B cell (primary cell): Measurements from ENCODE around the gene RAB6B. TPM values are rescaled to one million over a fixed set of nuclear protein-coding genes. Genes with fewer than 3 reads are reported as not detected.

Experiments
- ATAC-seq: fragments of 200-7000 bp; cut with Tn5 transposase; one replicate; pipeline ENCODE4 v1.10.0; 2021; ENCODE audit warnings: low read depth, mild to moderate bottlenecking, moderate number of reproducible peaks, moderate library complexity
- CTCF ChIA-PET: fragments of 350-600 bp; sonication (Branson Sonifier 250); formaldehyde crosslinking; loops from one replicate; lab custom pipeline; 2021; ENCODE audit warnings: antibody characterized with exemption, inconsistent platforms; lab: Charles Lee
- POLR2A ChIA-PET: fragments of 350-600 bp; sonication (Branson Sonifier 250); formaldehyde crosslinking; loops from one replicate; lab custom pipeline; 2021; ENCODE audit warnings: antibody characterized with exemption; lab: Charles Lee
- DNase-seq: peaks from one replicate; pipeline ENCODE4 v3.0.0; 2013
- H2AFZ ChIP-seq: 2 replicates; pipeline ENCODE4 v1.6.1; 2012; ENCODE audit warnings: mild to moderate bottlenecking, low read depth, low read length; ENCODE audit not compliant: insufficient read depth, poor library complexity, severe bottlenecking
- H3K27ac ChIP-seq, 2 donors: 1 replicate in 1 of 2; 2 replicates in 1 of 2; pipeline ENCODE4 v1.5.1; 2012 to 2013; ENCODE audit warnings: low read length in 2 of 2, mild to moderate bottlenecking in 2 of 2, moderate library complexity in 1 of 2
- H3K27me3 ChIP-seq, 4 experiments: fragments of 200-600 bp in 1 of 4; sonication (generic) in 1 of 4; replicated peaks in 1 of 4; 1 replicate in 2 of 4; 2 replicates in 2 of 4; pipeline versions ENCODE4 v1.6.1 to v1.7.0; 2013 to 2016; ENCODE audit warnings: low read length in 3 of 4, mild to moderate bottlenecking in 2 of 4, mixed read lengths in 1 of 4, moderate library complexity in 1 of 4; ENCODE audit not compliant: insufficient read depth in 4 of 4, control insufficient read depth in 3 of 4; ENCODE audit errors: control extremely low read depth in 1 of 4
- H3K36me3 ChIP-seq, 2 experiments: replicated peaks in 1 of 2; 1 replicate in 1 of 2; 2 replicates in 1 of 2; pipeline versions ENCODE4 v1.6.1 to v1.7.1; 2013; ENCODE audit warnings: low read length in 1 of 2; ENCODE audit not compliant: insufficient read depth in 2 of 2, control insufficient read depth in 1 of 2; ENCODE audit errors: control extremely low read depth in 1 of 2, extremely low read depth in 1 of 2
- H3K4me1 ChIP-seq, 2 donors: fragments of 200-600 bp in 1 of 2; sonication (generic) in 1 of 2; 1 replicate in 1 of 2; 2 replicates in 1 of 2; pipeline versions ENCODE4 v1.5.1 to v1.6.1; 2013 to 2017; ENCODE audit warnings: low read length in 2 of 2; ENCODE audit not compliant: control insufficient read depth in 2 of 2, insufficient read depth in 2 of 2
- H3K4me2 ChIP-seq: replicated peaks from 2 replicates; pipeline ENCODE3; 2012; ENCODE audit warnings: mild to moderate bottlenecking, low read depth, low read length; ENCODE audit not compliant: poor library complexity, severe bottlenecking
- H3K4me3 ChIP-seq, 5 experiments: fragments of 200-600 bp in 1 of 5; sonication (generic) in 1 of 5; 1 replicate in 3 of 5; 2 replicates in 2 of 5; pipeline versions ENCODE4 v1.5.1 to v1.7.0; 2011 to 2016; ENCODE audit warnings: low read length in 4 of 5, mild to moderate bottlenecking in 4 of 5, low read depth in 2 of 5, control low read depth in 1 of 5, moderate library complexity in 1 of 5; ENCODE audit not compliant: insufficient read depth in 1 of 5; ENCODE audit errors: control extremely low read depth in 1 of 5, extremely low read depth in 1 of 5
- H3K79me2 ChIP-seq: fragments of 200-600 bp; sonication (generic); one replicate; pipeline ENCODE4 v1.6.0; 2016; ENCODE audit warnings: low read length; ENCODE audit not compliant: control insufficient read depth, insufficient read depth
- H3K9ac ChIP-seq: fragments of 200-600 bp; sonication (generic); 2 replicates; pipeline ENCODE4 v1.6.1; 2017; ENCODE audit warnings: mild to moderate bottlenecking, low read length, moderate library complexity
- H3K9me3 ChIP-seq, 3 donors: one replicate each; pipeline versions ENCODE4 v1.6.1 to v1.7.1; 2013; ENCODE audit warnings: low read length in 2 of 3; ENCODE audit not compliant: control insufficient read depth in 2 of 3, insufficient read depth in 1 of 3; ENCODE audit errors: control extremely low read depth in 1 of 3
- H4K20me1 ChIP-seq: 2 replicates; pipeline ENCODE4 v1.6.0; 2012; ENCODE audit warnings: mild to moderate bottlenecking, low read length; ENCODE audit not compliant: insufficient read depth, control insufficient read depth, poor library complexity, severe bottlenecking
- H3K27ac Mint-ChIP-seq: one replicate; pipeline ENCODE4 v1.8.0; 2021; ENCODE audit warnings: mixed read lengths
- H3K27me3 Mint-ChIP-seq: one replicate; pipeline ENCODE4 v1.8.0; 2021; ENCODE audit warnings: mixed read lengths
- H3K4me1 Mint-ChIP-seq: one replicate; pipeline ENCODE4 v1.8.0; 2021; ENCODE audit warnings: mixed read lengths
- H3K4me3 Mint-ChIP-seq: one replicate; pipeline ENCODE4 v1.8.0; 2021; ENCODE audit warnings: mixed read lengths
- H3K9me3 Mint-ChIP-seq: one replicate; pipeline ENCODE4 v1.8.0; 2022; ENCODE audit warnings: mixed read lengths; ENCODE audit not compliant: insufficient read depth
- EZH2 ChIP-seq: IDR thresholded peaks from 2 replicates; pipeline ENCODE4 v1.6.1; 2012; ENCODE audit warnings: borderline replicate concordance, low read depth, mild to moderate bottlenecking, moderate library complexity, low read length; ENCODE audit not compliant: insufficient read depth, poor library complexity, severe bottlenecking
- WGBS: methylation state at CpG from one replicate; pipeline ENCODE4 v1.1.5; 2013; ENCODE audit warnings: missing lambda C conversion rate; ENCODE audit not compliant: insufficient coverage; 5-methylcytosine and 5-hydroxymethylcytosine counted together
- intact Hi-C: fragments of 100-400 bp; cut with micrococcal nuclease; formaldehyde crosslinking; loops from one replicate; pipeline ENCODE4 v1.10.0; 2022
- polyA plus RNA-seq: library from polyadenylated mRNA; depleted of rRNA; stranded (reverse); fragments of >200 nt; gene quantifications from 2 replicates; pipeline ENCODE4 v1.2.3, GENCODE V29; 2012
- total RNA-seq, 2 donors: library from RNA; stranded (reverse); fragments of 120-200 nt in 1 of 2; gene quantifications; 1 replicate in 1 of 2; 2 replicates in 1 of 2; pipeline versions ENCODE4 v1.2.3 to v1.2.4, GENCODE V29; 2013 to 2022
- TF ChIP-seq, protein P1 (sequence below): fragments of 200-600 bp; IDR thresholded peaks from one replicate; pipeline ENCODE4 v1.8.0; 2022; ENCODE audit warnings: antibody characterized with exemption, mild to moderate bottlenecking

Gene RAB6B
- total and polyA plus RNA-seq, 2 donors (not counting 1 experiment from before 2014, with no cell fraction given) = not detected

GRCh38 chr3:133783762-133784161 lies 111.9 kb downstream of the RAB6B start:
- Mint-ChIP-seq H3K9me3 (no peaks in the 10 kb centered on the region), H3K27ac (no peak overlapping the region), H3K27me3 (peaks cover 14% of the 10 kb centered on the region), H3K4me1 (no peaks in the 10 kb centered on the region), H3K4me3 (no peak overlapping the region)
- Histone ChIP-seq H3K36me3 (no peaks in the 10 kb centered on the region), H2AFZ (no peak overlapping the region), H3K9ac (no peak overlapping the region), H4K20me1 (no peaks in the 10 kb centered on the region), H3K79me2 (no peaks in the 10 kb centered on the region), H3K9me3 (peaks cover 0 to 5% (median 0%) of the 10 kb centered on the region in 3 donors), H3K4me3 (no peak overlapping the region), H3K27me3 (peaks cover 0 to 6% (median 2%) of the 10 kb centered on the region in 4 experiments), H3K4me2 (no peak overlapping the region), H3K4me1 (no peaks in the 10 kb centered on the region), H3K27ac (no peak overlapping the region)
- TF ChIP-seq EZH2 = no peak
- TF ChIP-seq, protein P1, sequence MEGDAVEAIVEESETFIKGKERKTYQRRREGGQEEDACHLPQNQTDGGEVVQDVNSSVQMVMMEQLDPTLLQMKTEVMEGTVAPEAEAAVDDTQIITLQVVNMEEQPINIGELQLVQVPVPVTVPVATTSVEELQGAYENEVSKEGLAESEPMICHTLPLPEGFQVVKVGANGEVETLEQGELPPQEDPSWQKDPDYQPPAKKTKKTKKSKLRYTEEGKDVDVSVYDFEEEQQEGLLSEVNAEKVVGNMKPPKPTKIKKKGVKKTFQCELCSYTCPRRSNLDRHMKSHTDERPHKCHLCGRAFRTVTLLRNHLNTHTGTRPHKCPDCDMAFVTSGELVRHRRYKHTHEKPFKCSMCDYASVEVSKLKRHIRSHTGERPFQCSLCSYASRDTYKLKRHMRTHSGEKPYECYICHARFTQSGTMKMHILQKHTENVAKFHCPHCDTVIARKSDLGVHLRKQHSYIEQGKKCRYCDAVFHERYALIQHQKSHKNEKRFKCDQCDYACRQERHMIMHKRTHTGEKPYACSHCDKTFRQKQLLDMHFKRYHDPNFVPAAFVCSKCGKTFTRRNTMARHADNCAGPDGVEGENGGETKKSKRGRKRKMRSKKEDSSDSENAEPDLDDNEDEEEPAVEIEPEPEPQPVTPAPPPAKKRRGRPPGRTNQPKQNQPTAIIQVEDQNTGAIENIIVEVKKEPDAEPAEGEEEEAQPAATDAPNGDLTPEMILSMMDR = no peak
- DNase-seq = no peak
- no peak for ATAC-seq
- intact Hi-C loops = no loop called here
- WGBS = 68% methylated on average over 31 of the region's 32 CpGs
- CTCF ChIA-PET = no interaction called here
- POLR2A ChIA-PET = no interaction called here

GRCh38 chr3:133782454-133782853 lies 113.2 kb downstream of the RAB6B start:
- H3K4me2 ChIP-seq = no peak overlapping the region
- no peaks in the 10 kb centered on the region for H3K79me2 ChIP-seq
- H2AFZ ChIP-seq = no peak overlapping the region
- Mint-ChIP-seq H3K27ac (no peak overlapping the region), H3K4me1 (no peaks in the 10 kb centered on the region), H3K4me3 (no peak overlapping the region), H3K27me3 (peaks cover 15% of the 10 kb centered on the region), H3K9me3 (no peaks in the 10 kb centered on the region)
- ATAC-seq (no peak), DNase-seq (no peak)
- ChIA-PET CTCF (no interaction called here), POLR2A (no interaction called here)
- H3K27ac ChIP-seq = no peak overlapping the region
- H3K9me3 ChIP-seq = peaks cover 0 to 5% (median 0%) of the 10 kb centered on the region in 3 donors
- no peaks in the 10 kb centered on the region for H4K20me1 ChIP-seq
- TF ChIP-seq, protein P1 = no peak
- TF ChIP-seq EZH2 = no peak
- H3K36me3 ChIP-seq = no peaks in the 10 kb centered on the region
- H3K27me3 ChIP-seq = peaks cover 0 to 6% (median 2%) of the 10 kb centered on the region in 4 experiments
- no peak overlapping the region for H3K4me3 ChIP-seq
- H3K9ac ChIP-seq = no peak overlapping the region
- H3K4me1 ChIP-seq = no peaks in the 10 kb centered on the region
- no CpG with 5 or more reads among the region's 2 CpGs for WGBS
- intact Hi-C loops = no loop called here
